PFSK-1 (cell line): Measurements from ENCODE around the gene EXOC4.

ENCODE experiments used
- TAF1 ChIP-seq: IDR thresholded peaks from 2 replicates; pipeline ENCODE4 v1.6.1; 2012; ENCODE audit warnings: low read length, control low read depth, borderline replicate concordance; ENCODE audit not compliant: insufficient read depth
- TF ChIP-seq, protein P1 (sequence below), 2 experiments: IDR thresholded peaks; 2 replicates each; pipeline versions ENCODE4 v1.6.1 to v1.8.0; 2011 to 2012; ENCODE audit warnings: low read depth in 2 of 2, low read length in 2 of 2, control low read depth in 1 of 2, inconsistent platforms in 1 of 2, mild to moderate bottlenecking in 1 of 2, moderate library complexity in 1 of 2; ENCODE audit not compliant: insufficient read depth in 1 of 2

DNA sequence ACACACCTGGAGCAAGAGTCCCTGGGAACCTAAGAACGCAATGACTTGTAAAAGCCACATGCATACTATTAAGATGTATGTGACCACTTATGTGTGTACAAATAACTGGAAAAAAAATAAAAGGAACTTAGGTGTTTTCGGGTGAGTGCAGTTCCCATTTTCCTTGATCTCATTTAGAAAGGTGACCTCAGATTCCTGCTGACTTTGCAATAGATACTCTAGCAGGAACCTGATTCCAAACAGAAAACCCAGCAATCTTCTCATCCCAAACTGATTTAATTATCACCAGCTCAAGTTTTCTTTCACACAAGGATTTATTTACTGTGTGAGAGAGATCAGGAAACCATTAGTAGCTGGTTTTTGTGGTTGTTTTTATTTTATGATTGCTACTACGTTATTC, 817.8 kb downstream of the EXOC4 start:
- TF ChIP-seq, protein P1, sequence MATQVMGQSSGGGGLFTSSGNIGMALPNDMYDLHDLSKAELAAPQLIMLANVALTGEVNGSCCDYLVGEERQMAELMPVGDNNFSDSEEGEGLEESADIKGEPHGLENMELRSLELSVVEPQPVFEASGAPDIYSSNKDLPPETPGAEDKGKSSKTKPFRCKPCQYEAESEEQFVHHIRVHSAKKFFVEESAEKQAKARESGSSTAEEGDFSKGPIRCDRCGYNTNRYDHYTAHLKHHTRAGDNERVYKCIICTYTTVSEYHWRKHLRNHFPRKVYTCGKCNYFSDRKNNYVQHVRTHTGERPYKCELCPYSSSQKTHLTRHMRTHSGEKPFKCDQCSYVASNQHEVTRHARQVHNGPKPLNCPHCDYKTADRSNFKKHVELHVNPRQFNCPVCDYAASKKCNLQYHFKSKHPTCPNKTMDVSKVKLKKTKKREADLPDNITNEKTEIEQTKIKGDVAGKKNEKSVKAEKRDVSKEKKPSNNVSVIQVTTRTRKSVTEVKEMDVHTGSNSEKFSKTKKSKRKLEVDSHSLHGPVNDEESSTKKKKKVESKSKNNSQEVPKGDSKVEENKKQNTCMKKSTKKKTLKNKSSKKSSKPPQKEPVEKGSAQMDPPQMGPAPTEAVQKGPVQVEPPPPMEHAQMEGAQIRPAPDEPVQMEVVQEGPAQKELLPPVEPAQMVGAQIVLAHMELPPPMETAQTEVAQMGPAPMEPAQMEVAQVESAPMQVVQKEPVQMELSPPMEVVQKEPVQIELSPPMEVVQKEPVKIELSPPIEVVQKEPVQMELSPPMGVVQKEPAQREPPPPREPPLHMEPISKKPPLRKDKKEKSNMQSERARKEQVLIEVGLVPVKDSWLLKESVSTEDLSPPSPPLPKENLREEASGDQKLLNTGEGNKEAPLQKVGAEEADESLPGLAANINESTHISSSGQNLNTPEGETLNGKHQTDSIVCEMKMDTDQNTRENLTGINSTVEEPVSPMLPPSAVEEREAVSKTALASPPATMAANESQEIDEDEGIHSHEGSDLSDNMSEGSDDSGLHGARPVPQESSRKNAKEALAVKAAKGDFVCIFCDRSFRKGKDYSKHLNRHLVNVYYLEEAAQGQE (IDR thresholded peaks at IDR 0.05; ENCODE audit: insufficient read depth in 1 of 2, low read depth in 2 of 2, low read length in 2 of 2), result no peak
- TF ChIP-seq TAF1, result no peak
